A673 (cell line): ENCODE data around the gene RAD50. TPM values are rescaled to one million over a fixed set of nuclear protein-coding genes. Genes with fewer than 3 reads are reported as not detected.
A peak's percentile ranks its signal among the peaks of the same experiment; 100 is the strongest.

ENCODE experiments used
- BruUV-seq: library from RNA; stranded (reverse); fragments of 400-500 nt; replicated peaks from 2 replicates; lab custom pipeline; 2021; lab: Mats Ljungman, UMichigan
- CTCF ChIA-PET: fragments of 300-600 bp; sonication (Branson Sonifier 250); formaldehyde crosslinking; loops from one replicate; lab custom pipeline; 2022; ENCODE audit warnings: antibody characterized with exemption; lab: Charles Lee
- POLR2A ChIA-PET: fragments of 300-600 bp; sonication (Branson Sonifier 250); formaldehyde crosslinking; loops from one replicate; lab custom pipeline; 2022; ENCODE audit warnings: antibody characterized with exemption; ENCODE audit not compliant: low non-redundant PET; lab: Charles Lee
- DNase-seq: peaks from one replicate; pipeline ENCODE4 v3.0.0-alpha.2; 2015; ENCODE audit warnings: low spot score
- H3K27ac ChIP-seq: fragments of 200-600 bp; sonication (generic); 2 replicates; pipeline ENCODE4 v1.5.1; 2016; ENCODE audit warnings: mixed run types, low read depth, mild to moderate bottlenecking, mixed read lengths, antibody characterized with exemption, low read length; ENCODE audit not compliant: poor library complexity, severe bottlenecking
- H3K27me3 ChIP-seq: fragments of 200-600 bp; sonication (generic); replicated peaks from 2 replicates; pipeline ENCODE4 v1.6.1; 2017; ENCODE audit warnings: mixed run types, low read depth, mild to moderate bottlenecking, mixed read lengths, antibody characterized with exemption, low read length; ENCODE audit not compliant: insufficient read depth, poor library complexity
- H3K36me3 ChIP-seq: fragments of 200-600 bp; sonication (generic); 2 replicates; pipeline ENCODE4 v1.6.1; 2016; ENCODE audit warnings: mixed run types, mild to moderate bottlenecking, mixed read lengths, antibody characterized with exemption, low read length; ENCODE audit not compliant: insufficient read depth, poor library complexity, severe bottlenecking
- H3K4me1 ChIP-seq: fragments of 200-600 bp; sonication (generic); 2 replicates; pipeline ENCODE4 v1.6.1; 2017; ENCODE audit warnings: mixed run types, mild to moderate bottlenecking, mixed read lengths, antibody characterized with exemption, low read length; ENCODE audit not compliant: insufficient read depth, poor library complexity, severe bottlenecking
- H3K4me3 ChIP-seq: fragments of 200-600 bp; sonication (generic); 2 replicates; pipeline ENCODE4 v1.5.1; 2016; ENCODE audit warnings: low read depth, mixed run types, mild to moderate bottlenecking, mixed read lengths, low read length; ENCODE audit not compliant: poor library complexity, severe bottlenecking
- H3K9me3 ChIP-seq: fragments of 200-600 bp; sonication (generic); 2 replicates; pipeline ENCODE4 v1.6.1; 2016; ENCODE audit warnings: mixed run types, low read depth, mild to moderate bottlenecking, mixed read lengths, antibody characterized with exemption, low read length; ENCODE audit not compliant: poor library complexity, severe bottlenecking
- CTCF ChIP-seq: fragments of 300-800, 200-600 bp; sonication (generic); conservative IDR thresholded peaks from 2 replicates; pipeline ENCODE4 v1.5.1; 2017; ENCODE audit warnings: low read depth, mild to moderate bottlenecking, antibody characterized with exemption, low read length, moderate library complexity, mixed read lengths
- EZH2 ChIP-seq: fragments of 200-600 bp; sonication (generic); IDR thresholded peaks from 2 replicates; pipeline ENCODE4 v1.6.1; 2017; ENCODE audit warnings: borderline replicate concordance, low read depth, mild to moderate bottlenecking, mixed read lengths, antibody characterized with exemption, low read length; ENCODE audit not compliant: poor library complexity, severe bottlenecking
- intact Hi-C: fragments of 100-400 bp; cut with micrococcal nuclease; formaldehyde crosslinking; loops from one replicate; pipeline ENCODE4 v1.10.0; 2022; ENCODE audit not compliant: unreplicated experiment
- total RNA-seq: library from RNA; stranded (reverse); gene quantifications from 2 replicates; pipeline ENCODE4 v1.2.3, GENCODE V29; 2021

Gene RAD50
- total RNA-seq, 1 experiment from 2014 or later = 43.6 TPM

- Histone ChIP-seq H3K36me3 (no peaks in the 10 kb centered on the region), H3K9me3 (no peaks in the 10 kb centered on the region), H3K4me3 (no peak overlapping the region), H3K4me1 (no peaks in the 10 kb centered on the region), H3K27me3 (no peaks in the 10 kb centered on the region), H3K27ac (no peak overlapping the region)
- TF ChIP-seq EZH2 (no peak), CTCF (no peak)
- no TSS peak for BruUV-seq
- CTCF ChIA-PET = no interaction called here
- intact Hi-C loops = no loop called here
- no peak for DNase-seq
- POLR2A ChIA-PET = no interaction called here
Observed at GRCh38 chr5:132549576-132549975, 7.2 kb upstream of the RAD50 start.

GRCh38 chr5:132556153-132556762 lies 519 bp upstream of the RAD50 start:
- Histone ChIP-seq H3K9me3 (no peaks in the 10 kb centered on the region), H3K27me3 (no peaks in the 10 kb centered on the region), H3K4me3 (peak overlapping the region; percentile 75), H3K4me1 (peaks cover 4% of the 10 kb centered on the region), H3K36me3 (peaks cover 12% of the 10 kb centered on the region), H3K27ac (peak overlapping the region; percentile 66)
- DNase-seq = no peak
- BruUV-seq = TSS peak; percentile 99
- ChIA-PET CTCF (interaction anchor here (1.1 kb wide), 1 partner anchor 30 kb away, joined by 3 read pairs; no protein-coding TSS in a partner anchor), POLR2A (interaction anchor here (0.5 kb wide), 1 partner anchor 17 kb away, joined by 3 read pairs; no protein-coding TSS in a partner anchor)
- intact Hi-C loops = no loop called here
- TF ChIP-seq CTCF (no peak), EZH2 (no peak)

GRCh38 chr5:132557478-132558172 lies 848 bp downstream of the RAD50 start:
- peak overlapping the region; percentile 66 for H3K27ac ChIP-seq
- H3K9me3 ChIP-seq = no peaks in the 10 kb centered on the region
- TF ChIP-seq EZH2 (no peak), CTCF (no peak)
- CTCF ChIA-PET = interaction anchor here (1.1 kb wide), 1 partner anchor 31 kb away, joined by 3 read pairs; no protein-coding TSS in a partner anchor
- intact Hi-C loops = no loop called here
- POLR2A ChIA-PET = no interaction called here
- peak overlapping the region; percentile 75 for H3K4me3 ChIP-seq
- H3K4me1 ChIP-seq = peaks cover 4% of the 10 kb centered on the region
- H3K36me3 ChIP-seq = peaks cover 12% of the 10 kb centered on the region
- no peaks in the 10 kb centered on the region for H3K27me3 ChIP-seq
- peak; percentile 27 for DNase-seq
- no TSS peak for BruUV-seq
